K562 (cell line): ENCODE data around the gene CEBPZ. TPM values are rescaled to one million over a fixed set of nuclear protein-coding genes. Genes with fewer than 3 reads are reported as not detected.

Source experiments
- ATAC-seq: fragments of 200-7000 bp; cut with Tn5 transposase; 3 replicates; pipeline ENCODE4 v1.9.1; 2020; ENCODE audit warnings: moderate library complexity
- BruUV-seq: library from RNA; stranded (reverse); fragments of 400-500 nt; replicated peaks from 2 replicates; lab custom pipeline; 2021; lab: Mats Ljungman, UMichigan
- CTCF ChIA-PET: fragments of 300-600 bp; formaldehyde crosslinking; extraction: SDS; loops from one replicate; lab custom pipeline; 2021; ENCODE audit warnings: low intra/inter-chr PET ratio; lab: Yijun Ruan, JAX
- POLR2A ChIA-PET: fragments of 300-600, 350-650 bp; sonication (Branson Sonifier 250); formaldehyde crosslinking; extraction: SDS; loops from one replicate; lab custom pipeline; 2021; ENCODE audit warnings: antibody characterized with exemption, inconsistent platforms; lab: Yijun Ruan, JAX
- DNase-seq, 4 experiments: peaks; one replicate each; pipeline versions ENCODE4 v3.0.0 to v3.0.0-alpha.2; 2011 to 2018; ENCODE audit warnings: low spot score in 3 of 4, mixed read lengths in 3 of 4; ENCODE audit errors: extremely low read depth in 1 of 4
- FAIRE-seq: peaks from 2 replicates; lab custom pipeline; 2011; peaks lifted over from hg19 to GRCh38; lab: Jason Lieb, UNC
- H2AFZ ChIP-seq: 2 replicates; pipeline ENCODE4 v1.6.0; 2011; ENCODE audit warnings: low read depth, low read length, control low read depth, inconsistent platforms
- H3K27ac ChIP-seq: fragments of 200-600 bp; 3 replicates; pipeline ENCODE4 v1.8.0; 2011; ENCODE audit warnings: low read depth, mild to moderate bottlenecking, control low read depth, inconsistent platforms, low read length, moderate library complexity, mixed read lengths; ENCODE audit errors: extremely low read depth
- H3K27me3 ChIP-seq, 2 experiments: fragments of 300-600 bp in 1 of 2; 2 replicates in 1 of 2; 3 replicates in 1 of 2; pipeline versions ENCODE4 v1.6.0 to v1.8.0; 2011; ENCODE audit warnings: inconsistent platforms in 2 of 2, low read length in 2 of 2, mild to moderate bottlenecking in 1 of 2, mixed read lengths in 1 of 2, moderate library complexity in 1 of 2; ENCODE audit not compliant: control insufficient read depth in 2 of 2, insufficient read depth in 2 of 2
- H3K36me3 ChIP-seq: fragments of 300-600 bp; 3 replicates; pipeline ENCODE4 v1.8.0; 2011; ENCODE audit warnings: mild to moderate bottlenecking, low read length, inconsistent platforms; ENCODE audit not compliant: control insufficient read depth, insufficient read depth
- H3K4me1 ChIP-seq, 2 experiments: fragments of 200-600 bp in 1 of 2; replicated peaks in 1 of 2; 2 replicates in 1 of 2; 3 replicates in 1 of 2; pipeline versions ENCODE4 v1.5.1 to v1.8.0; 2011; ENCODE audit warnings: inconsistent platforms in 2 of 2, low read length in 2 of 2, mild to moderate bottlenecking in 1 of 2, mixed read lengths in 1 of 2, moderate library complexity in 1 of 2; ENCODE audit not compliant: control insufficient read depth in 2 of 2, insufficient read depth in 2 of 2
- H3K4me2 ChIP-seq: 2 replicates; pipeline ENCODE4 v1.6.1; 2011; ENCODE audit warnings: low read length, control low read depth, inconsistent platforms, mixed read lengths; ENCODE audit not compliant: insufficient read depth
- H3K4me3 ChIP-seq: fragments of 200-600 bp; sonication (generic), shearing (Covaris generic); 2 replicates; pipeline ENCODE4 v1.5.1; 2016; ENCODE audit warnings: control low read depth, inconsistent platforms
- H3K79me2 ChIP-seq: fragments of 200-600 bp; 3 replicates; pipeline ENCODE4 v1.8.0; 2011; ENCODE audit warnings: low read length, inconsistent platforms; ENCODE audit not compliant: control insufficient read depth, insufficient read depth
- H3K9ac ChIP-seq, 2 experiments: 2 replicates each; pipeline versions ENCODE4 v1.6.0 to v1.6.1; 2011; ENCODE audit warnings: low read depth in 2 of 2, low read length in 2 of 2, control low read depth in 1 of 2, inconsistent platforms in 1 of 2, mild to moderate bottlenecking in 1 of 2, mixed read lengths in 1 of 2; ENCODE audit not compliant: insufficient read depth in 1 of 2
- H3K9me1 ChIP-seq: one replicate; pipeline ENCODE4 v1.6.0; 2011; ENCODE audit warnings: inconsistent platforms, mild to moderate bottlenecking, low read length, moderate library complexity; ENCODE audit not compliant: control insufficient read depth, insufficient read depth
- H3K9me3 ChIP-seq: replicated peaks from 2 replicates; pipeline ENCODE4 v1.5.1; 2011; ENCODE audit warnings: low read depth, low read length, inconsistent platforms; ENCODE audit not compliant: control insufficient read depth, insufficient read depth
- H4K20me1 ChIP-seq: replicated peaks from 2 replicates; pipeline ENCODE4 v1.6.1; 2011; ENCODE audit warnings: low read length, inconsistent platforms, mixed read lengths; ENCODE audit not compliant: control insufficient read depth, insufficient read depth
- BMI1 ChIP-seq: fragments of 150-350 bp; IDR thresholded peaks from 2 replicates; pipeline ENCODE4 v1.6.1; 2014; ENCODE audit warnings: low read length
- BRCA1 ChIP-seq, 2 experiments: fragments of 450-650 bp in 1 of 2; sonication (generic) in 1 of 2; formaldehyde crosslinking in 1 of 2; IDR thresholded peaks; 2 replicates each; pipeline versions ENCODE4 v1.5.0 to v1.6.1; 2017 to 2020; ENCODE audit warnings: mild to moderate bottlenecking in 1 of 2, missing genetic modification reagents in 1 of 2
- DMBX1 ChIP-seq: fragments of 250-450 bp; sonication (Bioruptor Pico); IDR thresholded peaks from 2 replicates; pipeline ENCODE4 v1.8.0; 2022; ENCODE audit warnings: inconsistent platforms, mild to moderate bottlenecking, moderate library complexity, borderline replicate concordance
- GTF2F1 ChIP-seq: IDR thresholded peaks from 2 replicates; pipeline ENCODE4 v1.6.1; 2011; ENCODE audit warnings: low read depth, low read length, improper control_type of control experiment
- KHSRP ChIP-seq: fragments of 450-650 bp; IDR thresholded peaks from 2 replicates; pipeline ENCODE4 v1.6.1; 2017
- KLF16 ChIP-seq: IDR thresholded peaks from 2 replicates; pipeline ENCODE4 v1.6.1; 2016; ENCODE audit warnings: antibody characterized with exemption
- MBD2 ChIP-seq: sonication (generic); IDR thresholded peaks from 2 replicates; pipeline ENCODE4 v1.6.1; 2016; ENCODE audit warnings: low read depth, borderline replicate concordance
- MEIS2 ChIP-seq: fragments of 450-650 bp; IDR thresholded peaks from 2 replicates; pipeline ENCODE4 v1.6.1; 2014; ENCODE audit warnings: mild to moderate bottlenecking; ENCODE audit not compliant: partially characterized antibody
- NBN ChIP-seq: fragments of 450-650 bp; IDR thresholded peaks from 2 replicates; pipeline ENCODE4 v1.6.1; 2016; ENCODE audit warnings: low read depth, mild to moderate bottlenecking
- NFE2 ChIP-seq: IDR thresholded peaks from 2 replicates; pipeline ENCODE4 v1.6.1; 2014; ENCODE audit warnings: antibody characterized with exemption, low read depth
- NR2C2 ChIP-seq, 2 experiments: fragments of 200-800 bp in 1 of 2; sonication (Bioruptor generic) in 1 of 2; sonication (generic) in 1 of 2; formaldehyde crosslinking in 1 of 2; IDR thresholded peaks; 2 replicates each; pipeline versions ENCODE4 v1.6.1 to v1.8.0; 2016 to 2022; ENCODE audit warnings: mild to moderate bottlenecking in 1 of 2, missing compliant biosample characterization in 1 of 2, missing genetic modification characterization in 1 of 2, missing genetic modification reagents in 1 of 2
- PML ChIP-seq: IDR thresholded peaks from 2 replicates; pipeline ENCODE4 v1.6.1; 2012; ENCODE audit warnings: low read length, inconsistent platforms
- SMARCE1 ChIP-seq: fragments of 450-650 bp; IDR thresholded peaks from 2 replicates; pipeline ENCODE4 v1.7.1; 2016; ENCODE audit warnings: mild to moderate bottlenecking
- TEAD2 ChIP-seq: fragments of 450-650 bp; IDR thresholded peaks from 2 replicates; pipeline ENCODE4 v1.6.1; 2016; ENCODE audit warnings: missing genetic modification characterization, control low read depth, missing compliant biosample characterization
- ZNF311 ChIP-seq: fragments of 250-450 bp; sonication (Bioruptor Pico); IDR thresholded peaks from 2 replicates; pipeline ENCODE4 v1.4.0; 2020; ENCODE audit warnings: mild to moderate bottlenecking, moderate library complexity
- ZNF436 ChIP-seq: fragments of 250-450, 450-650 bp; sonication (Bioruptor Pico); formaldehyde crosslinking; IDR thresholded peaks from 2 replicates; pipeline ENCODE4 v1.7.0; 2020; ENCODE audit warnings: mild to moderate bottlenecking
- ZNF668 ChIP-seq: fragments of 250-450 bp; sonication (Bioruptor Pico); IDR thresholded peaks from 2 replicates; pipeline ENCODE4 v1.8.0; 2022; ENCODE audit warnings: mild to moderate bottlenecking, inconsistent platforms
- WGBS: fragments of 100-300 bp; shearing (Covaris generic); methylation state at CpG from one replicate; pipeline ENCODE4 v1.1.6; 2016; ENCODE audit warnings: low coverage, mixed read lengths; ENCODE audit not compliant: insufficient coverage; ENCODE audit errors: missing lambda C conversion rate; 5-methylcytosine and 5-hydroxymethylcytosine counted together
- in situ Hi-C: fragments of 300-500 bp; cut with MboI; formaldehyde crosslinking; loops from 4 replicates; pipeline ENCODE4 v1.15.0; 2018; ENCODE audit warnings: inconsistent platforms, mixed read lengths
- intact Hi-C: fragments of 100-400 bp; cut with micrococcal nuclease; formaldehyde crosslinking; loops from 2 replicates; pipeline ENCODE4 v1.14.2; 2022
- polyA plus RNA-seq, 8 experiments: library from polyadenylated mRNA; depleted of rRNA in 4 of 8; stranded (reverse) in 5 of 8; unstranded in 3 of 8; fragments of >200 nt; fragmentation: Nextera tagmentation in 2 of 8; fragmentation: Illumina TruSeq in 1 of 8; extraction: Ambion mirVana in 2 of 8; extraction: Trizol in 1 of 8; gene quantifications; 2 replicates each; pipeline versions ENCODE4 v1.2.1 to v1.2.3, GENCODE V29; 2011 to 2014; ENCODE audit warnings: inconsistent platforms in 1 of 8, missing spikeins in 1 of 8
- total RNA-seq, 7 experiments: library from RNA; depleted of rRNA in 6 of 7; stranded (reverse); fragments of >200 nt in 6 of 7; fragmentation: Illumina TruSeq in 2 of 7; extraction: Trizol in 2 of 7; gene quantifications; 2 replicates each; pipeline versions ENCODE4 v1.2.1 to v1.2.3, GENCODE V29; 2011 to 2021; ENCODE audit warnings: low replicate concordance in 1 of 7
- TF ChIP-seq, protein P1 (sequence below): sonication (generic); formaldehyde crosslinking; IDR thresholded peaks from 2 replicates; pipeline ENCODE4 v1.8.0; 2022; ENCODE audit warnings: mild to moderate bottlenecking, missing genetic modification reagents
- TF ChIP-seq, protein P2 (sequence below): fragments of 250-450 bp; sonication (Bioruptor Pico); IDR thresholded peaks from 2 replicates; pipeline ENCODE4 v1.9.0; 2021; ENCODE audit warnings: mild to moderate bottlenecking

CEBPZ gene
- total and polyA plus RNA-seq, 9 of the 15 experiments (the other 6 are each of a cell fraction or from before 2014, with no cell fraction given), result 49.7 to 160 (median 82.8) TPM

DNA sequence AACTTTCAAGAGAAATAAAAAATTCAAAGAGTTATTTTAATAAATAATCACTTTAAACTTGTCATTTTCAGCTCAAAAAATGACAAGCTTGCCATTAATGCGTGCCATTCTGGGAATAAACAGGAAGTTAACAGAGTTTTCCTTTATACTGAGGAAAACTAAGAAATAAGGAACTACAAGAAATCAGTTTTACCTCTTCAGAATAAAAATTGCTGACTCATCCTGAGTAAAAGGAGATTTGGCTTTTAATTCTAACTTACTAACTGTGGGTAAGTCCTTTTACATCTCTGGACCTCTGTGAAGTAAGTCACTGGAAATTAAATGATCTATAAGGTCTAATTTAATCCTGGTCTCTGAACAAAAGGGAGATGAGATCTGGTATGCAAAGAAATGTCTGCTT, 16.1 kb downstream of the CEBPZ start (continued):
- TF ChIP-seq BRCA1 (IDR thresholded peaks at IDR 0.05) (no peak), BRCA1 (CRISPR knock-in tag; IDR thresholded peaks at IDR 0.05) (no peak), NFE2 (peak; percentile 89), DMBX1 (CRISPR knock-in tag) (no peak), NR2C2 (CRISPR knock-in tag; IDR thresholded peaks at IDR 0.05) (no peak), NR2C2 (tag; IDR thresholded peaks at IDR 0.05) (no peak)

DNA sequence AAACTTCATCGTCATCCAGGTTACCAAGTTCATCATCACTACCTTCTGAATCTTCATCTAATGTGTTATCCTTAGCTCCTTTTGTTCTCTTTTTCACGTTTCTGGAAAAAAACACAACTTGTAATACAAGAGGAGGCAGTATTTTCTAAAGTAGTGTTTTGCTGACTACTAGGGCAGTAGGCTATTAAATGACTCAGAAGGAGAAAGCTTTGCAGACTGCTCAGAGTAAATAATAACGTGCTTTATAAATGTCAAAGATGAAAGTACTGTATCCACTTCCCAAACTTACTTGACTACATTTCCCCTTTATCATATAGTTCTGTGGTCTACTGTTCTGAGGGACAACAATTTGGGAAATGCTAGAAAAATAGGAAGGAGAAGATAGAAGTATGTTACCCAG, 19.5 kb downstream of the CEBPZ start:
- no peak overlapping the region for H2AFZ ChIP-seq
- no peak overlapping the region for H3K4me3 ChIP-seq
- CTCF ChIA-PET, result no interaction called here
- intact Hi-C loops (no loop called here), in situ Hi-C loops (no loop called here)
- peaks cover 34% of the 10 kb centered on the region for H3K79me2 ChIP-seq
- POLR2A ChIA-PET, result interaction anchor here (0.7 to 1.2 kb wide), 2 partner anchors 13 to 15 kb away, joined by 3 read pairs; partner anchors contain the start of gene CEBPZOS
- BruUV-seq, result no TSS peak
- no peaks in the 10 kb centered on the region for H3K27me3 ChIP-seq
- FAIRE-seq, result no peak
- H3K36me3 ChIP-seq, result peaks cover 99% of the 10 kb centered on the region
- no peak for DNase-seq
- no peak overlapping the region for H3K9ac ChIP-seq
- H3K9me3 ChIP-seq, result peaks cover 14% of the 10 kb centered on the region
- H3K4me1 ChIP-seq, result no peaks in the 10 kb centered on the region
- H3K9me1 ChIP-seq, result no peaks in the 10 kb centered on the region
- H3K27ac ChIP-seq, result no peak overlapping the region
- no peaks in the 10 kb centered on the region for H4K20me1 ChIP-seq
- ATAC-seq, result no peak
- H3K4me2 ChIP-seq, result no peak overlapping the region
- WGBS, result 78% methylated on average over 3 of the region's 3 CpGs
- TF ChIP-seq ZNF311 (CRISPR knock-in tag) (no peak), GTF2F1 (no peak), ZNF668 (CRISPR knock-in tag) (no peak), ZNF436 (CRISPR knock-in tag) (no peak), PML (no peak), SMARCE1 (no peak), KHSRP (no peak), MEIS2 (no peak), NBN (no peak), MBD2 (no peak), TEAD2 (no peak), BMI1 (no peak), KLF16 (no peak)
- TF ChIP-seq, protein P1, sequence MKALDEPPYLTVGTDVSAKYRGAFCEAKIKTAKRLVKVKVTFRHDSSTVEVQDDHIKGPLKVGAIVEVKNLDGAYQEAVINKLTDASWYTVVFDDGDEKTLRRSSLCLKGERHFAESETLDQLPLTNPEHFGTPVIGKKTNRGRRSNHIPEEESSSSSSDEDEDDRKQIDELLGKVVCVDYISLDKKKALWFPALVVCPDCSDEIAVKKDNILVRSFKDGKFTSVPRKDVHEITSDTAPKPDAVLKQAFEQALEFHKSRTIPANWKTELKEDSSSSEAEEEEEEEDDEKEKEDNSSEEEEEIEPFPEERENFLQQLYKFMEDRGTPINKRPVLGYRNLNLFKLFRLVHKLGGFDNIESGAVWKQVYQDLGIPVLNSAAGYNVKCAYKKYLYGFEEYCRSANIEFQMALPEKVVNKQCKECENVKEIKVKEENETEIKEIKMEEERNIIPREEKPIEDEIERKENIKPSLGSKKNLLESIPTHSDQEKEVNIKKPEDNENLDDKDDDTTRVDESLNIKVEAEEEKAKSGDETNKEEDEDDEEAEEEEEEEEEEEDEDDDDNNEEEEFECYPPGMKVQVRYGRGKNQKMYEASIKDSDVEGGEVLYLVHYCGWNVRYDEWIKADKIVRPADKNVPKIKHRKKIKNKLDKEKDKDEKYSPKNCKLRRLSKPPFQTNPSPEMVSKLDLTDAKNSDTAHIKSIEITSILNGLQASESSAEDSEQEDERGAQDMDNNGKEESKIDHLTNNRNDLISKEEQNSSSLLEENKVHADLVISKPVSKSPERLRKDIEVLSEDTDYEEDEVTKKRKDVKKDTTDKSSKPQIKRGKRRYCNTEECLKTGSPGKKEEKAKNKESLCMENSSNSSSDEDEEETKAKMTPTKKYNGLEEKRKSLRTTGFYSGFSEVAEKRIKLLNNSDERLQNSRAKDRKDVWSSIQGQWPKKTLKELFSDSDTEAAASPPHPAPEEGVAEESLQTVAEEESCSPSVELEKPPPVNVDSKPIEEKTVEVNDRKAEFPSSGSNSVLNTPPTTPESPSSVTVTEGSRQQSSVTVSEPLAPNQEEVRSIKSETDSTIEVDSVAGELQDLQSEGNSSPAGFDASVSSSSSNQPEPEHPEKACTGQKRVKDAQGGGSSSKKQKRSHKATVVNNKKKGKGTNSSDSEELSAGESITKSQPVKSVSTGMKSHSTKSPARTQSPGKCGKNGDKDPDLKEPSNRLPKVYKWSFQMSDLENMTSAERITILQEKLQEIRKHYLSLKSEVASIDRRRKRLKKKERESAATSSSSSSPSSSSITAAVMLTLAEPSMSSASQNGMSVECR (CRISPR knock-in tag), result no peak
- TF ChIP-seq, protein P2, sequence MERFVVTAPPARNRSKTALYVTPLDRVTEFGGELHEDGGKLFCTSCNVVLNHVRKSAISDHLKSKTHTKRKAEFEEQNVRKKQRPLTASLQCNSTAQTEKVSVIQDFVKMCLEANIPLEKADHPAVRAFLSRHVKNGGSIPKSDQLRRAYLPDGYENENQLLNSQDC (CRISPR knock-in tag), result no peak
